ENCODE measurements around the gene SLC4A2. TPM values are rescaled to one million over a fixed set of nuclear protein-coding genes. Genes with fewer than 3 reads are reported as not detected.
A peak's percentile ranks its signal among the peaks of the same experiment; 100 is the strongest.

SLC4A2 gene
- total RNA-seq, 1 experiment from 2014 or later = 286 TPM

- in situ Hi-C loops (cut with HindIII; ENCODE audit: low pct_unique_long_range_greater_than_20kb, low sequenced_read_pairs) = no loop called here
- no peak for DNase-seq (ENCODE audit: low read depth, low spot score)
Observed at GRCh38 chr7:151068069-151068773, 8.8 kb downstream of the SLC4A2 start.

GRCh38 chr7:151069841-151070573, 10.6 kb downstream of the SLC4A2 start:
- in situ Hi-C loops (cut with HindIII; ENCODE audit: low pct_unique_long_range_greater_than_20kb, low sequenced_read_pairs) = no loop called here
- DNase-seq (ENCODE audit: low read depth, low spot score) = no peak

- DNase-seq (ENCODE audit: low read depth, low spot score) = no peak
- in situ Hi-C loops (cut with HindIII; ENCODE audit: low pct_unique_long_range_greater_than_20kb, low sequenced_read_pairs) = no loop called here
Observed at GRCh38 chr7:151070574-151070960, 11.2 kb downstream of the SLC4A2 start.

GRCh38 chr7:151071032-151071866, 11.9 kb downstream of the SLC4A2 start:
- in situ Hi-C loops (cut with HindIII; ENCODE audit: low pct_unique_long_range_greater_than_20kb, low sequenced_read_pairs) = no loop called here
- DNase-seq (ENCODE audit: low read depth, low spot score) = no peak

DNA sequence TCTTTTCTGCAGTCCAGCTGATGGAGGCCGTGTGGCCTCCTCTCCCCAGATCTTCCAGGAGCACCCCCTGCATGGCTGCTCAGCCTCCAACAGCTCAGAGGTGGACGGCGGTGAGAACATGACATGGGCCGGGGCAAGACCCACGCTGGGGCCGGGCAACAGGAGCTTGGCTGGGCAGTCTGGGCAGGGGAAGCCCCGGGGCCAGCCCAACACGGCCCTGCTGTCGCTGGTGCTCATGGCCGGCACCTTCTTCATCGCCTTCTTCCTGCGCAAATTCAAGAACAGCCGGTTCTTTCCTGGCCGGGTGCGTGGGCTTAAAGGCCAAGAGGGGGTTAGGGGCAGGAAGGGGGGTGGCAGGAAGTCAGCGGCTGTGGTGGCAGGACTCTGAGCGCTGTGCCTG, 14.6 kb downstream of the SLC4A2 start:
- in situ Hi-C loops (cut with HindIII; ENCODE audit: low pct_unique_long_range_greater_than_20kb, low sequenced_read_pairs) = no loop called here
- no peak for DNase-seq (ENCODE audit: low read depth, low spot score)

DNA sequence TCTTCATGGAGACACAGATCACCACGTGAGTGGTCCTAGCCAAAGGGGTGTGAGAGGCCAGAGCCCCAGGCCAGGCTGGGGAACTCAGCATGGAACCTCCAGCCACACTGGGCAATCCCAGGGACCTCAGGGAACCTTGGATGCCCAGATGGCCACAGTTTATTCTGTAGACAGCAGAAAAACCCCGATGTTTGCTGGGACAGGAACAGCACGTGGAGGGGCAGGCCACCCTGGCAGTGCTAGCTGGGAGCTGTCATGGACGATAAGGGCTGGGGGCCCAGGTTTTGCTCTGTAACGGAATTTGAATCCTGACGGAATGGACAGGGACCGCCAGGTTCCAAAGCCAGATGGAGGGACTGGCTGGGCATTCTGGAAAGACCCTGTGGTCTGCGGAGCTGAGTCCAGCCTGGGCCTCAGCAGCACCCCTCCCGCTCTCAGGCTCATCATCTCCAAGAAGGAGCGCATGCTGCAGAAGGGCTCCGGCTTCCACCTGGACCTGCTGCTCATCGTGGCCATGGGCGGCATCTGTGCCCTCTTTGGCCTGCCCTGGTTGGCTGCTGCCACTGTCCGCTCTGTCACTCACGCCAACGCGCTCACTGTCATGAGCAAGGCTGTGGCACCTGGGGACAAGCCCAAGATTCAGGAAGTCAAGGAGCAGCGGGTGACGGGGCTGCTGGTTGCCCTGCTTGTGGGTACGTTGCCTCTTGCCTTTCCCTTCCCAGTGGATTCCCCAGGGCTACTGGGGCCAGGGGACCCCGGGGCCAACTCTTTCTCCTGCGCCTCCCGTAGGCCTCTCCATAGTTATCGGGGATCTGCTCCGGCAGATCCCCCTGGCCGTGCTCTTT, 15.7 kb downstream of the SLC4A2 start:
- in situ Hi-C loops (cut with HindIII; ENCODE audit: low pct_unique_long_range_greater_than_20kb, low sequenced_read_pairs) = no loop called here
- no peak for DNase-seq (ENCODE audit: low read depth, low spot score)

- no peak for DNase-seq (ENCODE audit: low read depth, low spot score)
- in situ Hi-C loops (cut with HindIII; ENCODE audit: low pct_unique_long_range_greater_than_20kb, low sequenced_read_pairs) = no loop called here
Observed at GRCh38 chr7:151075662-151075971, 16.2 kb downstream of the SLC4A2 start.

GRCh38 chr7:151075978-151076426, 16.6 kb downstream of the SLC4A2 start:
- DNase-seq (ENCODE audit: low read depth, low spot score) = no peak
- in situ Hi-C loops (cut with HindIII; ENCODE audit: low pct_unique_long_range_greater_than_20kb, low sequenced_read_pairs) = no loop called here

DNA sequence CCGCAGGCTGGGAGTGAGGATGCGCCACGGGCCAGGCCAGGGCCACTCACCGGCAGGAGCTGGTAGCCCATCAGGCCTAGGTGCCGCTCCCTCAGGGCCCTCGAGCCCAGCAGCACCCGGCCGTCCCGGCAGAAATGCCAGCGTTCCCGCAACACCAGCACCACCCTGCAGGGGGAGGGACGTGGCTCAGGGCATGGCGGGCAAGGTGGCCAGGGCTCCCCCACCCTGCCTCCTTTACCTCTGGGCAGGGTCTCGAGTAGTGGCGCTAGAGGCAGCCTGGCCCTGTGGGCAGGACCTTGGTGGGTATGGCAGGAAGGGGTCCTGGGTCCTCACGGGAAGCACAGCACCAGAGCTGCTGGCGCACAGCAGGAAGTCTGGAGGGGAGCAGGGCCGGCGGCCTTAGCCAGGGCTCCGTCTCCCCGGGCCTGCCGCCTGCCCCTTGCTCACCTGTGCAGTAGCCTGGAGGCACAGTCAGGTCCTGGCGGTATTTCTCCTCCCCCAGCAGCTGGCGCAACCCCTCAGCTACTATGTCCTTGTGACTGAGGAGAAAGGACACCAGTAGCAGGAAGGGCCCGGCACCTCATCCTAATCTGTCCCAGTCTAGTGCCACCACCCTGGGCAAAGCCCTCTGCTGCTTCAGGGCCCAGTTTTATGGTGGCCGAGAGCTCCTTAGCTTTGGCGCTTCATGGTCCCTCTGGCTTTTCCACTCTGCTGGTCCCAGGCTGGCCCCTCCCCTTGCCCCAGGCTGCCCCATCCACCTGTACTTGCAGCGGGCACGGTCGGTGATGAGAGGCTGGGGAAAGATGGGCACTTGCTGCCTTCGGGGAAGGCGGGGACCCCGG, 17.7 kb downstream of the SLC4A2 start:
- peak; percentile 65 for DNase-seq (ENCODE audit: low read depth, low spot score)

GRCh38 chr7:151077705-151078232, 18.4 kb downstream of the SLC4A2 start:
- no peak for DNase-seq (ENCODE audit: low read depth, low spot score)
- in situ Hi-C loops (cut with HindIII; ENCODE audit: low pct_unique_long_range_greater_than_20kb, low sequenced_read_pairs) = no loop called here

More for the DNA sequence above, 17.7 kb downstream of the SLC4A2 start:
- in situ Hi-C loops (cut with HindIII; ENCODE audit: low pct_unique_long_range_greater_than_20kb, low sequenced_read_pairs) = no loop called here

GRCh38 chr7:151078233-151079040, 19.0 kb downstream of the SLC4A2 start:
- DNase-seq (ENCODE audit: low read depth, low spot score) = peak; percentile 90
- in situ Hi-C loops (cut with HindIII; ENCODE audit: low pct_unique_long_range_greater_than_20kb, low sequenced_read_pairs) = no loop called here

- in situ Hi-C loops (cut with HindIII; ENCODE audit: low pct_unique_long_range_greater_than_20kb, low sequenced_read_pairs) = no loop called here
- DNase-seq (ENCODE audit: low read depth, low spot score) = no peak
Observed at GRCh38 chr7:151079199-151079910, 20.0 kb downstream of the SLC4A2 start.

DNA sequence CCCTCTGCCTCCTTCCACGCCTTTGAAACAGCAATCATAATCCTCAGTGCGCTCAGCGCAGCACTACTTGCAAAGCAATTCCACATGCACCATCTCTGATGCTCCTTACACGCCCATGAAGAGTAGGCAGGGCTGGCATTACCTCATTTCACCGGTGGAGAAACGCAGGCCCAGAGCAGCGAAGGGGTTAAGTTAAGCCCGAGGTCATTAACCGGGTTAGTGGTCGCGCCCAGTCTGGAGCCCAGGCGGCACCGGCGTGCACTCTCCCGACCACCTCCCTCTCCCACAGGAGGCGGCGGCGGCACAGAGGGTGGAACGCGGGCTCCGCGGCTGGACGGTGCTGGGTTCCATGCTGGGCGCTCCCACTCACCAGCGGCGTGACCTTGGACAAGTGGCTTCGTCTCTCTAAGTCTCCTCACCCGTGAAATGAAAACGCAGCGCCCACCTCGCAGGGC, 20.7 kb downstream of the SLC4A2 start:
- no peak for DNase-seq (ENCODE audit: low read depth, low spot score)
- in situ Hi-C loops (cut with HindIII; ENCODE audit: low pct_unique_long_range_greater_than_20kb, low sequenced_read_pairs) = no loop called here

- DNase-seq (ENCODE audit: low read depth, low spot score) = peak; percentile 95
- in situ Hi-C loops (cut with HindIII; ENCODE audit: low pct_unique_long_range_greater_than_20kb, low sequenced_read_pairs) = no loop called here
Observed at GRCh38 chr7:151080522-151081169, 21.3 kb downstream of the SLC4A2 start, which contains the start of gene FASTK. Gene FASTK (minus strand): TSS chr7:151080809. CDS start chr7:151080766, 43 bp downstream.
